GM18498 (cell line): Measurements from ENCODE around the gene P2RY14.

Source experiments
- ATAC-seq: cut with Tn5 transposase; IDR thresholded peaks from one replicate; pipeline ENCODE4 v1.9.1; 2021; ENCODE audit warnings: mild to moderate bottlenecking, moderate library complexity; ENCODE audit not compliant: unreplicated experiment

The P2RY14 gene

DNA sequence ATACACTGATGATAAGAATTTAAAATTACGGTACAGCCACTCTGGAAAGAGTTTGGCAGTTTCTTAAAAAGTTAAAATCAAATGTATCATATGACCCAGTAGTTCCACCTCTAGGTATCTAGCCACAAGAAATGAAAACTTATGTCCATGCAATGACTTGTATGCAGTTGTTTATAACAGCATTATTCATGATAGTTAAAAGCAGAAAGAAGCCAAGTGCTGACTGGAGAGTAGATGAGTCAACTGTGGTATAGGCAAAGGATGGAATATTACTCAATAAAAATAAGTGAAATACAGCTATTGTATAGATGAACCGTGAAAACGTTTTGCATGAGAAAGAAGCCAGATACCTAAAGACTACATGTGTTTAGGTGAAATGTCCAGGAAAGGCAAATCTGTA is 23.4 kb upstream of the P2RY14 start:
- ATAC-seq: no peak

DNA sequence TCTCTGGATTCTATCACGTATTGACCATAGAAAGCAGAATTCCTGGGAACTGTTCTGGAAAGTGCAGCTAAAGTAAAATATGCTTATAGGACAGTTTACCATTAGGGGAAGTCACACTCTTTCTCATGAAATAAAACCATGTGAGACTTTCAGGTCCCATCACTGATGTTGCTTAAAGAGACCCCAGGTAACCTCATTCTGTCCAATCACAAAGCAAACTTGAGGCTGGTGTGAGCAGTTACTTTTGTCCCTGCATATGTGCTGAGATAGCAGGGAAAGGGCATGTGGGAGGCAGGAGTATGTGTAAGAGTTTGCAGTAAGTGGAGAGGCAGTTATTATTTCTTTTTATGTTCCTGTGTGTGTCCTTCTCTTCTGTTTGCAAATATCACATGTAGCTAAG is 22.2 kb upstream of the P2RY14 start:
- no peak for ATAC-seq

DNA sequence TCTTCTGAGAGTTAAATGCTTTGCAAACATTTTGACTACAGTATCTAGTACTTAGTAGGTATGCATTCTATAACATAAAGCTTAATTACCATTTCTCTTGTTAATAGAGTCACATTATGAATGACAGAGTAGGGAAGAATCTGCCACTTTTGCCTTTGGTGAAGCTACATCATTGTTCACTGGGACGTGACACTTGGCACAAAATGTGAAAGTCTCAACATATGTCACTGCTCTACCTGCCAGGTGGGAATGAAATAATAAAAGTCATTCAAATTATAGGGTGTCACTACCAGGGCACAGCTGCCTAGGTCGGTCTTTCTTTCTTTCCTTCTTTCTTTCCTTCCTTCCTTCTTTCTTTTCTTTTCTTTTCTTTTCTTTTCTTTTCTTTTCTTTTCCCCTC is 20.7 kb upstream of the P2RY14 start:
- ATAC-seq: no peak

DNA sequence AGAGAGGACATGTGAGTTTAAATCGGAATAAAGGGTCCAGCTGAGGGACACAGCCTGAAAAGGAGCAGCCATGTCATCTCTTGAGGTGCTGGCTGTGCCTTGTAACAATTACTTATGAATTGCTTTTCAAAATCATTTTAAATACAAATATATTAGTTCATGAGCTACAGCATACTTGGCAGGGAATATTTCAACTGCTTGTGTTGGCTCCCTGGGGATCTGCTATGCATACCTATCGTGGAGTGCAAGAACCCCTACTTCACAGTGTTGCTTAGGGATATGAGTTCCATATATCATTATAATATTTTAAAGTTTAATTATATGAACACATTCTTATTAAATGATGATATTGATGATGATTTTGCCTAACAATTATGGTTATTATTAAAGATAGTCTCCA is 19.1 kb upstream of the P2RY14 start:
- no peak for ATAC-seq

DNA sequence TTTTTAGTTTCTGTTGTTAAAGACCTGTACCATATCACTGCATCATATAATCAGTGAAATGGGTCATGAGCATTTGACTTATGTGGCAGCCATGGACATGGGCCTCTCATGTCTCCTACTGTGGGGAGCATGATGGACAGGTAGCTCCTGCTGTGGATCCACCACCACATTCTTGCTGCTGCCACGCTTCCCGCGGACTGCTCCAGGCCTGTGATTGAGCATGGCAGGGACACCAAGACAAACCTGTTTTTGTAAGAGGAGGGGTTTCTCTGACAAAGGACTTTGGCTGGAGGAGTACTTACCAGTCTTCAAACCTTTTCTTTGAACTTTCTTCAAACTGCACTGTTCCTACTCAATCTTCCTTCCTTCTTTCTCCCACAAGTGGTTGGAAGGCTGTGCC is 17.9 kb upstream of the P2RY14 start:
- no peak for ATAC-seq

DNA sequence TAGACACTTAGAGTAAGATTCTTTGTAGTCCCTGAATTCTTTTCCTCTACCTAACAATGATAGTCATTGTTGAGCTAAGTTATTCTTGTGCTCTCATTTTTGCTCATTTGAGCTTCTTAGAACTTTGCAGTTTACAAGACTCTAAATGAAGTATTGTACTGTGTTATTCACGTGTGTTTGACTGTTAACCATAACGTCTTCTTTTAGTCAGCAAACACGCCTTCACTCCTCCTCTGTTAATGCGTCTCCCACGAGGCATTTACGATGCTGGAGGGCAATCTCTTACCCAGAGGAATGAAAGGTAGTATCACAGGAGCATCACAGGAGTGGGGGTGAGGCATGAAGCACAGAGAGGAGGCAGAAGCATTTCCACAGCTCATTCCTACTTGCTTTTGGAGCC is 14.8 kb upstream of the P2RY14 start:
- ATAC-seq: no peak

DNA sequence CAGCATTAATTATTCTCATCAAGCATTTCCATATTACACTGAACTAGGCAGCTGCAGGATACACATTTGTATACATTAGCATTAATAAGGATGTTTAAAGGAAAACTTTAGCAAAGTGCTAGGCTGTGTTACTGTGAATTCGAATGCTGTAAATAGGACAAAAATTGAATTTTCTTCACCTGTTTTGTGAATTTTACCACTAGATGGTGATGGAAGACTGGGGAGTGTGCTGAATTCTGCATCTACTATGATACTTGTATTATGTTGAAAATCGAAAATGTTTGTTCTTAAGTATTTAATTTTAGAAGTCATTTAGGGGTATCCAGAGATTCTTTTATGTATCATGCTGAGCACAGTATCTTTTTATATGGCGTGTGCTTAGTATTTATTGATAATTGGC is 12.3 kb upstream of the P2RY14 start:
- no peak for ATAC-seq

DNA sequence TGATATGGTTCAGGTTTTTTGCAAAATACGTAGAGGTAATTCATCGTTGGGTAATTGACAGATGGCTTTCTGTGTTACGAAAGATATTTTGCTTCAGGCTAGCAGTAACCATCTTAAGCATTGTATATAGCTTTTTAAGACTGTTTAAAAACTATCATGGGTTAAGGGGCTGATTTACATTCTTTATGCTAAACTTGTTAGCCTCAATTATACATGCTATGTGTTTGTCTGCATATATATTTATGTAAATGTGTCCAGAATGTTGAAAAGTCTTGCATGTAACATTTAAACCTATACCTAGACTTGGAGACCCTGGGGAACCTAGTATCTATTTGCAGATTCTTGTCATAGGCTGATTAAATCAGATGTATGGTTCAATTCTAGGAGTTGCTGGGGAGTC is 11.1 kb upstream of the P2RY14 start:
- ATAC-seq: no peak

DNA sequence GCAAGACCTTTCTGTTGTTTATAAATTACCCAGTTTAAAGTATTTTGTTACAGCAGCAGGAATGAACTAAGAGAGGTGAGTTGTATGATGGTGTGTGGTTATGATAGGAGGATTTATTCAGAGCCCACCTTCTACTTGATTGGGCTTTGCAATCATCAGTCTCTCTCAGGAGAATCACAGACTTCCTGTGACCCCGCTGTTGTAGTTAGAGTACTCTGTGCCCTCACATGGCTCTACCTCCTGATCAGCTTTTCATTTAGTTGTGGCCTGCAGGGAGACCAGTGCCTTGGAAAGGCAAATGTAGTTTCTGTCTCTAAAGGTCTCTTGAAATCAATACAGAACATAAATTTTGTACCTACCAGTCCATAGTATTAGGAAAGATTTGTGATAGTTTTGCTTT is 7.6 kb upstream of the P2RY14 start:
- no peak for ATAC-seq

DNA sequence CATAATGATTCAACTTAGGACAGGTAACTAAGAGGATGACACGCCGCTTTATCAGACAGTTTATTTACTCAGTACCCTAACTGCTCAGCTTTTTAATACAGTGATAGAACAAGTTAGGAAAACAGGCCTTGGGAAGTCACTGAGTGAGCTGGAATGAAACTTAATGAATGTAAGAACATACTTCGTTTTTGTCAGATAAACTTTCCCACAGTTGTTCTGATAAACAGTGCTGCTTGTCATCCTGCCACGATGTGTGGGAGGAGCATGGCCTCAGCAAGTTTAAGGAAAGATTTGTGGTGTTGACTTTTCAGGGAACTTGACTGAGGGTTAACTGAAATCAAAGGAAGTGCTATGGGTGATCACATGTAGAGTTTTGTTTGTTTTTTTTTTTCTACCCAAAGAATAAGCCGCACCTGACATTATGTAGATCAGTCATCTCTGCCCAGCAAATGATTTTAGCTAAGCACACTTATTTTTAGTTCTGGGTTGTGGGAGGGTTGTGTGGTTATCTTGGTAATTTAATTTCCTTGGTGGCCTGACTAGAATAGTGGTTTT is 5.6 kb upstream of the P2RY14 start:
- ATAC-seq: no peak

DNA sequence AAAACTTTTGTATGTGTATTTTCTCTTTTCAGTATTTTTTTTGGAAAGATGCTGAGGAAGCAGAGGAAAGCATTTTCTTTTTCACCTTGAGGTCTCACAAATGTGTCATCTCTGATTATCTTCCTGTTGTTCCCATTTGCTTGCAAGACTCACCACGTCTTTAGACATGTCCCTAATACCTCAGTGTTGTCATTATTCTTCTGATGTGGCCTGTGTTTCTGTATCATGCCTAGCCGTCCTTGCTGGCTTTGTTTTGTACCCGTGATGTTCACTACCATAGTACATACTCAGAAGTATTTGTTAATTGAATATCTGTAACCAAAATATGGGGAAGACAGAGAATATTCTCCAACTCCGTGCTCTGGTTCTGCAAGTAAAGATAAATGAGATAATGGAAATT is 5.0 kb upstream of the P2RY14 start:
- no peak for ATAC-seq

DNA sequence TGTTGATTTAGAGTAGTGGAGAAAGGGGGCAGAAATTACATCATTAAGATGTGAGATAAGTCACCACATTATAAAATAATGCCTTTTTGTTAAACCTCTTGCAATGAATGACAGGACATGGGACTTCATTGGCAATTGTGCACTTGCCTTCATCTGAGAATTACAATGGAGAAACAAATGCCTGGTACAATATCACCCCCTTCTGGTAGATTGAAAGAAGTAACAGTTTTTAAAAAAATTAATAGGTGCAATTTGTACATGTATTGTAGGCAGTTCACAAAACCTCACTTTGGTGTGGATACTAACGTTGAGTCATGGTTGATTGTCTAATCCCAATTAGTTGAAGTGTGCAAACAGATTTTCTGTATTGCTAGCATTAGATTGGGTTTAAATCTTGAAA is 4.6 kb upstream of the P2RY14 start:
- peak; percentile 37 for ATAC-seq

DNA sequence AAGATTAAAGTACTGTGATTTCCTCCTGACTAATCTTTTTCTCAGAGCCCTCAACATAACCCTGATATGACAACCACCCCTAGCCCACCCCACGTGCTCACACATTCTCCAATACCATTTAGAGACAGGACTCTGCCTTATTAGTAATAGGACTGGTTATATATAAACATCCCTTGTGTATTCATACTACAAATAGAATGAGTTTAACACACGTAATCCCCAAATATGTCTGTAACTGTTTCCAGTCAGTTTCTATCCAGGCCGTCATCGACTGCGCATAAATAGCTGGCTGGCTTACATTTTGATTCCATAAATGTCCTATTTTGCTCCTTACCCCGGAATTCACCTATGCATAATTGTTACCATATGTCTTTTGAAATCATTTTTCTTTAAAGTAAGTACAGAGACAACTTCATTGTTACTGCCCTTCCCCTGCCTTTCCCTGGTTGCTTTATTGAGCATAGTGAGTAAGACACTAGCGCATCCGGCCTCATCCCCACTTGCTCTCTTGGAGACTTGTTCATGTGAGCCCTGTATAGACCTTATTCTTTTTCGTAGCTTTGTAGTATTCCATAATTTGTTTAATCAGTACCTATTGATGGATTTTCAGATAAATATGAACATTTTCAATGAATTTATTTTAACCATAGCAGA is 3.5 kb upstream of the P2RY14 start:
- ATAC-seq: no peak

DNA sequence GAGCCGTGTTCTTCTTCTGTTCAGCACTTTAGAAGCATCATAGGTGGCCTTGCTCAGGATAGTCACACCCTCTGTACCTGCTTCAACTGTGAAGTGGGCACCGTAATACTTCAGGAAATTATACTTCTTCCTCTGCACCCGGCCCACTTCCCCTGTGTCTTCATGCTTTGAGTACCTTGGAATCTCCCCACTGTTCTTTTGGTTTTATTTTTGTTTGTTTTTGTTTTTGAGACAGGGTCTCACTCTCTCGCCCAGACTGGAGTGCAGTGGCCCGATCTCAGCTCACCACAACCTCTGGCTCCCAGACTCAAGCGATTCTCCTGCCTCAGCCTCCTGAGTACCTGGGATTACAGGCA is 1.7 kb downstream of the P2RY14 start:
- peak; percentile 62 for ATAC-seq

DNA sequence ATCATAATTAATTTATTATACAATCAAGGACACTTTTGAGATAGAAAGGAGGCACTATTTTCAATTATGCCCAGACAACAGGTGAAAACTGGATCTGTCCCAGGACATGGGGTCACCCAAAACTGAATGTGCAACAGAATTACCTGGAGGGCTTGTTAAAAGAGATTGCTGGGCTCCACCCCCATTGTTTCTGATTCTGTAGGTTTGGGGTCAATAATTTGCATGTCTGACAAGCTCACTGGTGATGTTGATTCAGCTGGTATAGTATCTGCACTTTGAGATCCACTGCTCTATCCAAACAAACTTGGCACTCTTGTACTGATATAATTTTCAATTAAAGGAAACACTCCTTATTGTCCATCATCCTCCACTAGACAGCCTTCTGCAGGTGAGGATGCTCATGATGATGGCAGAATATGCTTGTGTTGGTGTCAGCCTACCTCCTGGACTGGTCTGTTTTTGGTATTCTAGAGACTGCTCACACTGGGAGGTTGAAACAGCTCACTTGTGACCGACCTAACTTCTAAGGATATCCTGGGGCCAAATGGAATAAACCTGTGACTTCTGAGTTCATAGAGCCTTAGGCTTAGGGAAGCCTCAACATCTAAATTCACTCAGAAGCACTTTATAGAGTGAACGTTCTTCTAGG is 2.2 kb downstream of the P2RY14 start:
- peak; percentile 31 for ATAC-seq

DNA sequence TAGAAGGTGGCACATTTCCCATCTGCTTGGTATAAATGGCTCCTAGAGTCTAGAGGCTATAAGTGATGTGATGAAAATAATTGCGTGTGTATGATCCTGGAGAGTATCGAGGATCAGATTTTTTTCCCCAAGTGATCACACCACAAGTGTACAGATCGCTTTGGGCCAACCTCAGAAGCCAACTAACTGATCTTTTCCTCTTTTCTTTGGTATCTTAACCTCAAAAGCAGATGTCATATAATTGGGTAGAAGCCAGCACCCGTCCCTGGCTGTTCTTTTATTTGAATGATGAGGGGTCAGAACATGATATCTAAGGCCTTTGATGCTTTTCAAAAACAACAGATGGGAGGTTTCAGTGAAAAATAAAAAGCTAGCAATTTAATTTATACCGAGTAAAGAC is 3.3 kb downstream of the P2RY14 start:
- no peak for ATAC-seq

DNA sequence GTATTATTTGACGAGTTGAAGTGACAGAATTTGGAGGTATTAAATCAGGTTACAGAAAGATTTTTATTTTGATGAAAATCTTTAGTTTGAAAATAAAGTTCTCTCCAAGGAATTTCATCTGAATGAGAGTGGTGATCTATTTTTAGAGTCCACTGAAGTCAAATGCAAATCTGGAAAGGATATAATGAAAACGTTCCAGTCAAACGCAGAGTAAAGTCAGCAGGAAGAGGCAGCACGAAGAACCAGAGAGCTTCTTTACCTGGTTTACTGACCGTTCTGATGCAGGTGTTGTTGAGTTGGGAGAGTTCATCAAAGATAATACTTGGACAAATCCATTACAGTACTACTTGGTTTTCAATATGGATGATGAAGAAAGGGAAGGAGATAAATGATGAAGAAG is 8.7 kb downstream of the P2RY14 start:
- no peak for ATAC-seq

DNA sequence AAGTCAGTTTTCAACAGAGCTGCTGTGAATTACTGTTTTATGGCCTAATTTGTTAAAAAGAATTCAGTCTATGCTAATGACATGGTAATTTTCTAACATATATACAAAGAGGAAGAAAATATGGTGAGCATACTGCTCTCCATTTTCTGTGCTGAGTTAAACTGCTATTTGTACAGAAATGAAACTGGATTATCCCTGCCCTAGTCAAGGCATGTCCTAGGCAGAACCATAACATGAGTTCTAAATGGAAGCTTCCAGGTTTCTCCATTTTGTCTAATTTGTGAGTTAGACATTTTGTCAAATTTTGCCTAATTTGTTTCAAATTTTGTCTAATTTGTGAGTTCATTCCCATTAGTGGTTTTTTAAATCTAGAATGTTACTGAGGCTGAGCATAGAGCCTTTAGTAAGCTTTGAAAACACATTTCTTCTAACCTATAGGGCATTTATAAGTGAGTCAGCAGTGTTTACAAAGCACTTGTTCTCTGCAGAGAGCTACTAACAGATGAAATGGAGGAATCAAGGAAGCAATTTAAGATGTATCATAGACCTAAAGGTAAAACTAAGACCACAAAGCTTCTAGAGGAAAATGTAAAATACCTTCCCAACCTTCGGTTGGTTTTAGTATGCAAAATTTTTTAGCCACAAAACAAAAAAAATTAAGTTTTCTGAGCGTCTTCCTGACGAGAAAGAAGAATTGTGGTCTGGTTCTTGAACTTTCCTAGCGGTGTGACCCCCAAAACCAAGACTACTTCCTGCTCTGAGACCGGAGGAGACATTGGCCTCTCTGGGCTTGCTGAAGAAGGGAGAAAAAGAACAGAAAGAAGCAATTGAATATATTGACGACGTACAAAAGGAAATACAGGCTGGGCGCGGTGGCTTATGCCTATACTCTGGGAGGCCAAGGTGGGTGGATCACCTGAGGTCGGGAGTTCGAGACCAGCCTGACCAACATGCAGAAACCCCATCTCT is 9.8 kb downstream of the P2RY14 start:
- peak; percentile 54 for ATAC-seq

DNA sequence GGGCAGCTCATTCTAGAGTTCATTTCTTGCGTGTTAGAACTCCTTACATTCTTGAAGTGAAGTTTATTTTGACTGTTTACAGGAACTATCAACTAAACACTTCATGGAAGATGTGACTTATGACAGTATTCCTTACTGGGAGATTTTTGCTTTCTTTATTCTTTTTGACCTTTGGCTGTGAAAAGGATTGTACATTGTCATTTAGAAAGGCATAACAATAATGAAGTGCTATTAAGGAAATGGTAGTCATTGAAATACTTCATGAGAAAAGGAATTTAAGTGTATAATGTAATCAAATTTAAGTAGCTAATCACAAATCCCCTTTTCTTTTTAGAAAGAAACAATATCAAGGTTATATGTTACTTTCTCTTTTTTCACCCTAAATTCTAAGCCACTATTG is 11.3 kb downstream of the P2RY14 start:
- ATAC-seq: no peak

DNA sequence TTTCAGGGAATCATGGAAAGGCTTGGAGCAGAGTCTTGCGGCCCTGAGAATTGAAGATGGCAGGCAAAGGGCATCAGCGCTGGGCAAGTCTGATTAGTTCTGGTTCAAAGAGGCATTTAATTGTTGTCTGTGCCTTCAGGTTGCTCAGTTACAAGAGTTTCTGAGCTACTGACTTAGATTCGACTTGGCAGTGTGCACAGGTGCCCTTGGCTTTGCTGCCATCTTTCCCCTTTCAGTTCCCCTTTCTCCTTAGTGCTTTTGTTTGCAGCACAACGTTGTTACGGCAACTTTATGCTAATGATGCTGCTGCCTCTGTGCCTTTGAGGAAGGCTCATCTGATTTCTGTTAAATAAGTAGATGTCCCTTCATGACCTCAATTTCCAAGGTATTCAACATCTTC is 12.5 kb downstream of the P2RY14 start:
- ATAC-seq: peak; percentile 98

DNA sequence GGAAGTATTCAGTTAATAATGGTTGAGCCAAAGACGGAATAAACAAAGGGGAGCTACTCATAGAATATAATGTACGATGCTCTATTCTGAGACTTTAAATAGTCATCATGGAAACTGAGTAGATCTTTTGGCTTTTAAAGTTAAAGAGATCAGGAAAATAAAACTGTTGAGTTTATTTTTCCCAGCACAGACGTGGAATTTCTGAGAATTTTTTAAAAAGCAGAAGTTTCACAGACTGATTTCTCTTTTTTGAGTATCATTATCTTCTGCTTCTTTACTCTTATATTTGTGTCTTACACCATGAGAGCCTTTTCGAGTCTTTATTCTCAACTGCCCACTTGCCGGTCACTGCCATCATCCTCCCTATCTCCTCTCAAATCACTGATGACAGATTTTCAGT is 13.2 kb downstream of the P2RY14 start:
- no peak for ATAC-seq

DNA sequence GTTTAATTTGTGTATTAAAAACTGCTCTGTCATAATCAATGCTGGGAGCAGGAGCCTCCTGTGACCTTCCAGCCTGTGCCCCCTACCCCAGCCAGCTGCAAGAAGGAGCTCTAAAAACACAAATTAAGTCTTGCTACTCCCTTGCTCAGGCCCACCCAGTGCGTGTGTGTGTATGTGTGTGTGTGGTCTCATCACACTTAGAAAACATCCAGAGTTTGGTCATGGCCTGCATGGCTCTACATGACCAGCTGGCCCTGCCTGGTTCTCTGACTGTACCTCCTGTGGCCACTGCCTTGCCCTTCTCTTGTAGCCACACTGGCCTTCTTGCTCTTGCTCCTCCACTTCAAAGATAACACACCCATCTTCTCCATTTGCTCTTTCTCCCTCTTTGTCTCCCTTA is 13.7 kb downstream of the P2RY14 start:
- ATAC-seq: no peak
